GM23248 (cell line): ENCODE results near the gene ACSL6.

Experiments used
- EZH2 ChIP-seq: fragments of 200-600 bp; sonication (generic); IDR thresholded peaks from 2 replicates; pipeline ENCODE4 v1.6.1; 2018; ENCODE audit warnings: antibody characterized with exemption, mild to moderate bottlenecking; ENCODE audit not compliant: insufficient read depth, poor library complexity, severe bottlenecking
- EZH2phosphoT487 ChIP-seq: fragments of 200-600 bp; sonication (generic); IDR thresholded peaks from 2 replicates; pipeline ENCODE4 v1.6.1; 2018; ENCODE audit warnings: antibody characterized with exemption, moderate library complexity, mild to moderate bottlenecking, low read depth; ENCODE audit not compliant: insufficient read depth

- TF ChIP-seq EZH2 (no peak), EZH2phosphoT487 (no peak)
Measured at GRCh38 chr5:131959906-131960305, 51.6 kb downstream of the ACSL6 start.
